NCI-H345 (cell line): ENCODE results near the gene MICAL2.
"Not testable (repeated sequence)": the region's sequence is repeated elsewhere in the genome, so short reads cannot be mapped to it uniquely, and the experiment has no call there.

Source experiments
- DNase-seq: peaks from one replicate; lab custom pipeline; 2025; lab: John Stamatoyannopoulos, UW

MICAL2 gene

DNA sequence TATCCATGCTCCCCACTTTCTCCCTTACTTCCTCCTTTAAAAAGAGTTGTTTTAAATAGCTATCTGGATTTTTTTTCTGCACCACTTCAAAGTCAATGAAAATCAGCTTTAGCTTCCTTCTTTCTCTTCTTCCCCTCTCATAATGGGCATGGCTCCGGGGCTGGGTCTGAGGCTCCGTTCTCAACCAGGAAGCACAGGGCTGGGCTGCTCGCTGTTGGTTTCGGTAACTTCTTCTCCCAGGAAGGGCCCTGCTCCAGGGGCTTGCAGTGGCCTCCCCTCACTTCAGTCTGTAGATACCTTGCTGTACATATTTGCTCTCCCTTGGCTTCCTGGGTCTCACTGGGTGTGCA is 23.8 kb downstream of the MICAL2 start:
- DNase-seq = no peak

DNA sequence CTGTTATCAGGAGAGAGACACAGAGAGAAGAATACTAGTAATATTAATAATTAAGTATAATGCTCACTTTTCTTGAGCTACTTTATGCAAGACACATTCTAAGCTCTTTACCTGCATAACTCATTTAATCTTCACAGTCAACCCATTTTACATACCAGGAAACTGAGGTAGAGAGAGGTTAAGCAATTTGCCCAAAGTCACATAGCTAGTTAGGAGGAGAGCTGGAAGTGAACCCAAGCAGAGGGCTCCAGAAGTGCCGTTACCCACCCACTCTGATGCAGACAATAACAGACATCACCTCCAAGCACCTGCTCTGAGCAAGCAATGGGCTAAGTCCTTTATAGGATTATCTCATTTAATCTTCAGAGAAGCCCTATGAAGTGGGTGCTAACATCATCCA is 24.8 kb downstream of the MICAL2 start:
- no peak for DNase-seq

DNA sequence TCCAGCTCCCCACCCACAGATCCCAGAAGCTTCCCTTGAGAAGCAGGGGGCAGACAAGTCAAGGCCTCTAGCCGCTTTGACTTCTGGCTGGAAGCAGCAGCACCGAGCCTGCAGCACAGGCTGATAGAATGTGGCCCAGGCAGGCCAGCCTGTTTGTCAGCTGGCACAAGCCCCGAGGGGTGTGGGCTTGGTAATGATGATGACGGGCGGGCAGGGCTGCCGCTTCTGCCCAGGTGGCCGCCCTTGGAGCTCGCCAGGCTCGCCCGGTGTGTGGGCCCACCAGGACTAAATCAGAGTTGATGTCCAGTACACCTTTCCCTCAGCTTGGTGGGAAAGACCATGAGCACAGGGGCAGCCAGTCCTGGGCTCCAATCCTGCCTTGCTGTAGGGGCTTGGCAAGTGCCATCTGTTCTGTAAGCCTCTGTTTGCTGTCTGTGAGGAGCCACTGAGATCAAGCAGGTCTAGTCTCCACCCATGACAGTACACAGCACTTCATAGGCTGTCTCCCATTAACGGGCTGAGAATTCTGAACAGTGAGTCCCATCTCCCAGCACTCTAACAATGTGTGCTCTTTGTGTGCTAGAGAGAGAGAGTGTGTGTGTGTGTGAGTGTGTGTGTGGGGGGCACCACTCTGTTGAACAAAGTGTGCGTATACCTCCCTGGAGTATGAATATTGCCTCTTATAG is 26.8 kb downstream of the MICAL2 start:
- no peak for DNase-seq

DNA sequence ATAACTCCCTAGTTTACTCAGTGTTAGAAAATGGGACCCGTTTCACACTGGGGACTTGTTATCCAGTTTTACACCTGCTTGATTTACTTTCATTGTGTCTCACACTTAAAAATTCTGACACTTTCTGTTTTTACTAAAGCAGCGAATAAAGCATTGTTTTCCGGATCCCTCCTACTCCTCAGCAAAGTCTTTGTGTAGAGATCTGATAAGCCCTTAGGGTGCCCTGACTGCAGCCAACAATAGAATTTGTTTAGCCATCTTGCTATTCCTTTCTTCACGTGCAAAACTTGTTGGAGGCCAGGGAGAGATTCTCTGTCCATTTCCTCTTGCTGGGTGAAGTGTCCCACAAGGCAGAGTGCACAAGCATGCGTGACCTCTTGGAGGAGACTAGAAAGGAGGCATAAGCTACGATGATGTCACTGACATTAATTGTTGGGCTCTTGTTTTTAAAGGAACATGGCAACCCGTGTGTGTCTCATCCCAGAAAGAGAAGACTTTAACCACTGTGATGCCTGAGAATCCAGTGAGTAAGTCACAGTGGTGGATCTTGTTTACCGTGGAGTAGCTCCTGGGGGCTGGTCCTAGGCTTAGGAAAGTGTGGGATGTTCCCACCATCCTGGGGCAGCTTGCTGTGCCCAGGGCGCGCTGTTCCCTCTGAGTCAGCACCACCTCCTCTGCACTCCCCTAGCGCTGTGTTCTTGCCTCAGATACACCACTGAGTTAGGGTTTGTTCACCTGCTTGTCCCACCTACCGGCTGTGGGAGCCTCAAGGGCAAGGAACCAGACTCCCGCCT is 27.7 kb downstream of the MICAL2 start:
- no peak for DNase-seq

DNA sequence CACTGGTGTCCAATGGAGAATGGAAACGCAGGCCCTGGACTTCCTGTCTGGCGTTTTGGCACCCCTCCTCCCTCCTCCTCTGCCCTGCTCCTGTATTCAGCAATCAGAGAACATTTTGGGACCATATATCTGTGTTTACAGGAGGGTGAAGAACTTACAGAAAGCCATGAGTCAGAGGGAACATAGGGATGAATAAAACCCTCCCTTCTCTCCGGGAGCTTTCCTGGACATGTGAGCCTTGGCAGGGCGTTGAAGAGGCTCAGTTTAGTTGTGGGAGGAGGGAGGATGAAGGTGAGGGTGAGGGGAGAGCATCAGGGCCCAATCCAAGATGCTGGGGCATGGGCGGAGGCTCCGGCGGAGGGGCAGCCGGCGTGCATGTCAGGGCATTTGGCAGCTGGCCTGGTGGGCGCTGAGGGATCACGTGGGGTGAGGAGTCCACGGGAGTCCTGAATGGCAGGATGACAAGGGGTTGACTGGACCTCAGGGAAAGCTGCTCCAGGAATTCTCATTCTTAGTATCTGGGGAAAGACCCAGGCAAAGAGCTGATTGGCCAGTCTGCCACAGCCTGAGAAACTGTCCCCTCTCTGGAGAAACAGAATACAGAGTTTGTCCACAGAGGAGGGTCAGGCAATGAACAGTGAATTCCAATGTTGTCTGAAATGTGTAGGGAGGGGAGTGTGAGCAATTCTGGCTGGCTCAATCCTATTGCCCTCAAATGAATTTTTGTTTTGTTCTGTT is 28.9 kb downstream of the MICAL2 start:
- no peak for DNase-seq

DNA sequence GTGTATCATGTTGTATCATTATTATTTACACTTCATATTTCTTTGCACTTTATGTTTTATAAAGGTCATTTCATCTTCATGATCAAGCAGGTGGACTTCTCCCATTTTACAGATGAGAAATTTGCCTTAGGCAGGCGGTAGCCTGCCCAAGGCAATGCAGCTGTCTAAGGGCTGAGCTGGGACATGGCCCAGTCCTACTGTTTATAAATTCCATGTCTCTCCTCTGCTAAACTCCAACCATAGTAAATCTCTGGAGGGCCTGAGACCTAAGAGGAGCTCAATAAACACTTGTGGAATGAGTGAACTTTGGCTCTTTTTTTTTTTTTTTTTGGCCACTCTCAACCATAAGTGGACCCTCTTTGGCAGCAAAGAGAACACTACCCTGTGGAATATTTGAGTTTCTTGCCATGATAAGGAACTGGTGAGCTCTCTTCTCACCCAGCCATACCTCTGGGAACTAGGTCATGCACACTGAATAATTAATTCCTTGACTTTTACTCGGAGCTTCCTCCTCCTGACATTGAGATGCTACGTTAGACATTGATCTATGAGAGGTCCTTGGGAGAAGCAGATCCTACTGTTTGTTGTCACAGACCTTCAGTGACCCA is 29.9 kb downstream of the MICAL2 start:
- no peak for DNase-seq

DNA sequence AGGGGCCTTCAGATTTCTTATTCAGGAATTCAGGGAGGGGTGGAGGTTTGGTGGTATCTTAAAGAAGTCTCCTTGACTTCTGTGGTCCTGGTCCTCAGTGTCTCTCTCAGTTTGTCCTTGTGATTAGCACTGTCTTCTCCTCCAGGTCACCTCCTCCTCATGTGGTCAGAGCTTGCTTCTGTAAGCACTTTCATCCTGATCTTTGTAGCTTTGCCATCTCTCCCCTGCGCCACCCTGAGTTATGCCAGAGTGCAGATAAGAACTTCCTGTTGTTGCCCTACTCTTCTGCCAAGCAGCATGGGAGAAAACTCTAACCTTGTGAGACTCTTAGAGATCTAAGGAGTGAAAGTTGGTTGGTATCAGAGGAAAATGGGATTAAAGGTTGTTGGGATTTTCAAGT is 30.9 kb downstream of the MICAL2 start:
- no peak for DNase-seq

DNA sequence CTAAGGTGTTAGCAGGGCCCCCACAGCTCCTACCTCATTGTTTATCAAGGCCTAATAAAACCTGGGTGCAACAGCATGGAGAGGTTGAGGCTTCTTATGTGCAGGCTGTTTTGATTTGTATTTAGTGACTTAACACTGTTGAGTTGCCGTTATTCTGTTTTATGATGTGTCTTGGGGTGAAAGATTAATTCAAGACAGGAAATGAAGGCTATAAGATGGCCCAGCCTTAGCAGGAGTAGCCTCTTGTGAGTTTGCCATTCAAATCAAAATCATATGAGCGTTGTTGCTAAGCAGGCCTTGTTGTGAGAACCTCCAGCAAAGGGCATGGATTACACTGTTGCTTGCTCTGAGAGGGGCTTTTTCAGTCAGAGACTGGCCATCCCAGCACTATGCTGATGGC is 31.8 kb downstream of the MICAL2 start:
- DNase-seq = no peak

DNA sequence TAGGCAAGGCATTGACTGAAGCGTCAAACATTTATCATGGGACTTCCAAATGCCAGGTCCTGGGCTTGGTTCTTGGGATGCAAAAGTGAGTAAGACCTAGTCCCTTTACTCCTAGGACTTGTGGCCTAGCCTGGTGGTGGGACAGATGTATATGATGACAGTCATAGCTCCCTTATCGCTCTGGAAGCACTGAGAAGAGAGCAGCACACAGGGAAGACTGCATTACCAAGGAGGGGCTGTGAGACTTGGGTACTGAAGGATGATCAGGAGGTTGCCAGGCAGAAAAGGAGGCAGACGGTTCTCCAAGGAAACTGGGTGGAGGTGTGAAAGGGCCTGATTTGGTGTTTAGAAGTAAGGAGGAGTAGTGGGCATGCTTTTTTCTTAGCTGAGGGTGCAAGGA is 32.5 kb downstream of the MICAL2 start:
- DNase-seq = no peak

DNA sequence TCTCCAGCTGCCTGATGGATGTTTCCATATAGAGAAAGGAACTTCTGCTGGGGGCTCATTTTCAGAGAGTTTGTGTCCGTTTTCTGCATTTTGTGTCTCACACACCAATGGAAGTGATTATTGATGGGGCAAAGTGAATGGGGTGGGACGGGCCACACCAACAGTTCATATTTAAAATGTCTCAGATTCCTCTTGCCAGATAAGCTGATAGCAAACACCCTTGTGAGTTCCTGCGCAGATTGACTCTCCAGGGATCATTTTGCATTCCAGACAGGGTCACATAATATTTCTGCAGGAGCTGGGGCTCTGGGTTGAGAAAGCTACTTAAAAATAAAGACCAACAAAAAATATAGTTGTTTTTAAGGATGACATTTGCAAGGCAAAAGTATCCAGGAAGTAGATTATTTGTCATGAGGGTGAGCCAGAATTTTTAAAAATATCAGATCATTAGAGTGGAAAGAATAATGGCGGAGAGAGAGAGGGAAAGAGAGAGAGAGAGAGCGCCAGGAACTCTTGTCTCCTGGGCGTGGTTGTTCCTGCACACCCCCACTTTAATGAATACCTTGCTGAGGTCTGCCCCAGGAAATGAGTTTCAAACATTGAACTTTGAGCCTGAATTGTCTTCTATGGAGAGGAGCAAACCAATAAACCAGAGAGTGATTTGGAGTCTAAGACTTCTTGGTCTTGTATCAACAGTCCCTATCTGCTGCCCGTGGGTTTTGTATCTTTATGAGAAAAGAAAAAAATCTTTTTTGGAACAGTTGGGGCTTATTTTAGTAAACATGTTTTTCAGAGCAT is 33.3 kb downstream of the MICAL2 start:
- DNase-seq = no peak

DNA sequence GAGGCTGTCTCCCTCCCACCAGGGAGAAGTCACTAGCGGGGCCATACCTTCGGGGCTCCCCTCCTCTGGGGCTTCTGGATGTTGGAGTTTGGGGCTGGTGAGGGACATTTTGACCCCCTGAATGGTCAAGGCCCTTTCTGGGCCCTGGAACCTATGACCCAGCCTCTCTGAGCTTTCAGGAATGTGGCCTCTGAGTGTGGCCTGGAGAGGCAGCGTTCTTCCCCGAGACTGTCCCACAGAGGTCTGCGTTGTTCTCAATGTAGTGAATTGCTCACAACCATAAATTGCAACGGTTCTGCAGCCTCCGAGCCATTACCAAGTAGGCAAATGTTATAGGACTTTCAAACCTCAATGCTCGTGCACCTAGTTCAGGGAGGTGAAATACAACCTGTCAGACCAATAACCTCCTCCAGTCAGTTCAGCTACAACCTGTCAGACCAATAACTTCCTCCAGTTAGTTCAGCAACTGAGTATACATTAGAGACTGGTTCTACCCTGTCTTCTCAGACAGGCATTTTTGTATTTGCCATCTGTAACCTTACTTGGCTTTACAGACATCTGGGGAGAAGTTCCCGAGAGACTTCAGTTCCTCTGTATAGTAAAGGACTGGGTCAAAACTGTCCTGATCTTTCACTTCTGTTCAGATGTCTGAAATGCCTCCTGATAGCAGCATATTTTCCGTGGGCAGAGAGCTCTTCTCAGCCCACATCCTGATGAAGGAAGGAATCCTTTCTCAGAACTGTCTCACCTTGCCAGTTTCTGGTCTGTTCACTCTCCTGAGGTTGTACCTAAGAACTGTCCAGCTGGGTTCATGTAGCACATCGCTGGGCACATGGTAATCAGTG is 34.2 kb downstream of the MICAL2 start:
- DNase-seq = no peak

DNA sequence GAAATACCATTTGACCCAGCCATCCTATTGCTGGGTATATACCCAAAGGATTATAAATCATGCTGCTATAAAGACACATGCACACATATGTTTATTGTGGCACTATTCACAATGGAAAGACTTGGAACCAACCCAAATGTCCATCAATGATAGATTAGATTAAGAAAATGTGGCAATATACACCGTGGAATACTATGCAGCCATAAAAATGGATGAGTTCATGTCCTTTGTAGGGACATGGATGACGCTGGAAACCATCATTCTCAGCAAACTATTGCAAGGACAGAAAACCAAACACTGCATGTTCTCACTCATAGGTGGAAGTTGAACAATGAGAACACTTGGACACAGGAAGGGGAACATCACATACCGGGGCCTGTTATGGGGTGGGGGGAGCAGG is 36.3 kb downstream of the MICAL2 start:
- not testable (repeated sequence) for DNase-seq

DNA sequence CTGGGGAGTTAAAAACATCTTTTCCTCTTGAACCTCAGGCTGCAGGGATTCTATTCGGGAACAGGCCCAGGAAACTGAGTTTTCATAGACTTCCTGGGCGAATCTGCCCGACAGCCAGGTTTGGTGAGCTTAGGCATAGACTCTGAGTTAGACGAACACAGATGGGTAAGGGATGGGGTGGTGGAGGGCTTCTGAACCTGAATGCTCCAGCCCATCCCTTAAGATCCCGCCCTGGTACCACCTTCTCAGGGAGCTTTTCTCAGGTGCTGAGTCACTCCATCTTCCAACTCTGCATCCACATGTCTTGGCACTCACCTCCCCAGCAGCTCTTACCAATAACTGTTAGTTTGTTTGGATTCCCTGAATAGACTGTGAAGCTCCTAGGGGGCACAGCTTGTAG is 37.4 kb downstream of the MICAL2 start:
- DNase-seq = no peak

DNA sequence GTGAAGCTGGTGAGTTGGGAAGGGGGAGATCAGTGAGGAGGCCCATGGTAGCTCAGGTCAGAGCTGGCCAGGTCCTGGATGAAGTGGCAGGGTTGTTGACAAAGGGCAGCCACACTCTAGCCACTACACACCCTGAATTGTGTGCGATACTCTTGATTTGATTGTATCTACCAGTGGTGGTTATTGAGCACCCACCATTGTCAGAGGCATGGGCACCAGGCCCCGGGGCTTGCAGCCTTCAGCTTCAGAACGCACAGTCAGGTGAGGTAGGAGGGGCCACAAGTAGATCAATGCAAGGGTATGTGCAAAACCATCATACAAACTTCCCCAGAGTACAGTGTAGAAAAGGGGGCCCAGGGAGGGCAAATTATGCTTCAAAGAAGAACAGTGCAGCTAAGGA is 38.1 kb downstream of the MICAL2 start:
- no peak for DNase-seq

DNA sequence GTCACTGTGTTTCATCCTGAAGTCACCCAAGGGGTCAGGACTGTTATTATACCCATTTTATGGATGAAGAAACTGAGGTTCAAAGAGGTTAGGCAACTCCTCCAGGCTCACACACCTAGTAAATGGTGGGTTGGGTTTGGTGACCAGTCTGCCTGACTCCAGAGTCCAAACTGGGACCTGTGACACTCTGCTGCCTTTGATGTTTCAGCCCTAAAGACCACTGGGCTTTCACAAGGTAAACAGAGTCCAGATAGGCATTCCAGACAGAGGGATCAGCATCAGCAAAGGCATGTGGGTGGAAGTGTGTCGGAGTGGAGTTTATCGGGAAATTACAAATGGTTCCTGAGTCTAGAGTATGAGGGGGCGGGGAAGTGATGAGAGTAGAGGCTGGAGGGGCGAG is 38.5 kb downstream of the MICAL2 start:
- DNase-seq = no peak

DNA sequence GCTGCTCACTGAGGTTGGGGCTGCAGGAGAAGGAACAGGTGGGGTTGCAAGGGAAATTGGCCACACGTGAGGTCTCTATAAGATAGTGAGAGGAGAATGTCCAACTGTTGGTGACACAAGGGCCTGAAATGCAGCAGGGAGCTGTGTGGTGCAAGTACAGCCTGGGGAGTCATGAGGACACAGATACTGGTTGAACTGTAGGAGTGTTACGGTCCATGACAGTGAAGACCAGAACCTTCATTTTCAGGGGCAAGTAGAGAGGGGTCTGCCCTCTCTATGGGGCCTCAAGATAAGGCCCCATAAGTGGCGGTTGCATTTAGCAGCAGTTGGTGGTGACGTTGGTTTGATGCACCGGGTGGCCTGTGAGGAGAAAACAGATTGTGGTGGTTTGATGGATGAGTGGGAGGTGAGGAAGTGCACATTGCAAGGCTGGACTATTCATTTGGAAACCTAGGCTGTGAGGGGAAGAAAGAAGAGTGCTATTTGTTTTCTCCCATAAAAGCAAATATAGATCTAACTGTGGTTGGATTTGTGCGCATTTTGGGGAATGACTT is 39.4 kb downstream of the MICAL2 start:
- no peak for DNase-seq

DNA sequence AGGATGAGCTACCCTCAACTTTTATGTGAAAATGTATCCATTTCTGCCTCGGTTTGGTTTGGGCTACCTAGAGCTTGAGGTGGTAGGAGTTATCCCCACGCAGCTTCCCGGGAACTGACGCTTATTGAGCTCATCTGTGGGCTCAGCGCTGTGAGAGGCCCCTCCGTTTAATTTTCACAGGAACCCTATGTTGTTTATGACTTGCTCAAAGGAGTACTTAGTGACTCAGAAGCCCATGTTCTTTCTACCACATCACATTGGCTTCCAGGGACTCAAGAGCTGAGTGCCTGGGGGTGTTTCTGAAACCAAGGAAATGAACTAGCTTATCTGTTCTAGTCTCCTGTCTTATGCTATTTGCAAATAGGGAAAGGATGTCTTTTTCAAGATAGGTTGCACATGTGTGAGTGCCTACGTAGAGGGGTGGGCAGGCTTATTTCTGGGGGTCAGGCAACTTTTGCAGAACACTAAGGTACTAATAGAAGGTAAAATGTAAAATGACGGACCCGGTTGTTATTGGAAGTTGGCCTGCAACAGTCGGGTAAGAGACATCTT is 40.5 kb downstream of the MICAL2 start:
- DNase-seq = no peak

DNA sequence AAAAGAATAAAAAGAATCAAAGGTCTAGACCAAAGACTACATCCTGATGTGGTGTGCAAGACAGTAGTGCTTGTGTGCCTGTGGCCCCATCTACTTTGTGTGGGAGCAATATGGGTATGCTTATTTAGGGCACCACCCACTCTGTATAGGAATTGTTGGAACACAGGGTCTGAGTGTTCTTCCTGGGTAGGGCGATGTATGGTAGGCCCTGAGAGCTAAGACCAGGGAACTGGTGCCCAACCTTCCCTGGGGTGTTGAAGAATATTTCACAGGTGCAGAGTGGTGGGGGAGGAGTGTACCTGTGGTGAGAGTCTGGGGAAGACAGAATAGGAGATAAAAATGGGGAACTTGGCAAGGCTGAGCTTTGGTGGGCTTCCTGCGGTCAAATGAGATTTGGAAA is 41.9 kb downstream of the MICAL2 start:
- no peak for DNase-seq

DNA sequence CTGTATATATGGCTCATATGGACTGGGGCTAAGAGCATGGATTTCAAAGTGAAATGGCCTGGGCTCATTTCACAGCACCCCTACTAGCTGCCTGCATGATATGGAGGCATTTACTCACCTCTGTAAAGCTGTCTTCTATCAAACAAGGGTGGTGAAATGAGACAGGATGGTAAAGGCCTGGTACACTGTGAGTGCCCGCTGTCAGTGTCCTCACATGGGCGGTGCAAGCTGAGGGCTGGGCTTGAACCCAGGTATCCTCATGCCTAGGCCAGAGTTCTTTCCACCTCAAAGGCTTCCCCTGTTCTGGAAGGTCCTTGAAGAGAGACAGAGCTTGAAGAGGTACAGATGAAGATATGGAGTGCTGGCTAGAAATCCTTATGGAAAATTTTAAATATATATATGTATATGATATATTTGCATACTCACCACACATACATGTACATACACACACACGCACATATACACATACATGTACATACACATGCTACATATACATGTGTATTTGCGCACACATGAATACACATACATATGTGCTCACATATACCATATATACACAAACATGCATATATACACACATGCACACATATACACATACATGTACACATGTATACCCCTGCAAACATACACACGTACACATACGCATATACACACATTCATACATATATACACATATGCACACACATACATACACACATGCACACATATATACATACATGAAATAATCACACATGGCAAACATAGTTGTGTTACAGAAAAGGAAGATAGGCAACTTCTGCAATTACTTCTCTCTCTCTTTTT is 44.7 kb downstream of the MICAL2 start:
- DNase-seq = no peak

DNA sequence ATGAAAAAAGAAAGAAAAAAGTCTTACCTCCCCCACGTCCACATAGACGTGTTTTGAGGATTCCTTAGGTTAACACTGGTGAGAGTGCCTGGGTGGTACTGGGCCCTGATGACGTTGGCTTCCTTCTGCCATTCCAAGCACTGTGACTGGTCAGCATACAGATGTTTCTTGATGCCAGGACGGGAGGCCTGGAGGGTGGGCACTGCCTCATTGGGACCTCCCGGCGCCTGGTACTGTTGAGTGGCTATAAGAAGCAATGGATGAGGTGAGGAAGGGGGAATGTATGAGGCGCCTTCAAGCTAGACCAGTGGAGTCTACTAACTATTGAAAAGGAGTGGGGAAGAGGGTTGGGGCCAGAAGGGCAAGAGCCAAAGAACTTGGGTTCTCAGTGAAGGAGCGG is 45.3 kb downstream of the MICAL2 start:
- no peak for DNase-seq
